IMR-90 (cell line): ENCODE measurements around the gene CC2D1A.

Source experiments
- ELK1 ChIP-seq: fragments of 150-350 bp; IDR thresholded peaks from 2 replicates; pipeline ENCODE4 v1.6.1; 2016; ENCODE audit warnings: low read depth, mild to moderate bottlenecking, low read length, moderate library complexity, borderline replicate concordance
- POLR2A ChIP-seq: IDR thresholded peaks from 2 replicates; pipeline ENCODE4 v1.6.1; 2012; ENCODE audit warnings: mild to moderate bottlenecking, low read depth, low read length
- RFX5 ChIP-seq: IDR thresholded peaks from 2 replicates; pipeline ENCODE4 v1.8.0; 2012; ENCODE audit warnings: low read depth, mild to moderate bottlenecking, low read length, moderate library complexity
- SMC3 ChIP-seq: fragments of 150-350 bp; IDR thresholded peaks from 2 replicates; pipeline ENCODE4 v1.6.1; 2016; ENCODE audit warnings: low read depth, mild to moderate bottlenecking, antibody characterized with exemption, low read length, moderate library complexity
- USF2 ChIP-seq: fragments of 150-350 bp; IDR thresholded peaks from 2 replicates; pipeline ENCODE4 v1.6.1; 2017; ENCODE audit warnings: mild to moderate bottlenecking, antibody characterized with exemption, low read length, low read depth
- TF ChIP-seq, protein P1 (sequence below): conservative IDR thresholded peaks from 2 replicates; pipeline ENCODE4 v1.5.1; 2012; ENCODE audit warnings: mild to moderate bottlenecking, low read depth, low read length, improper control_type of control experiment

GRCh38 chr19:13861392-13861713 is 44.6 kb upstream of the CC2D1A start:
- TF ChIP-seq SMC3 (no peak), RFX5 (no peak), POLR2A (no peak), USF2 (no peak), ELK1 (no peak)
- TF ChIP-seq, protein P1, sequence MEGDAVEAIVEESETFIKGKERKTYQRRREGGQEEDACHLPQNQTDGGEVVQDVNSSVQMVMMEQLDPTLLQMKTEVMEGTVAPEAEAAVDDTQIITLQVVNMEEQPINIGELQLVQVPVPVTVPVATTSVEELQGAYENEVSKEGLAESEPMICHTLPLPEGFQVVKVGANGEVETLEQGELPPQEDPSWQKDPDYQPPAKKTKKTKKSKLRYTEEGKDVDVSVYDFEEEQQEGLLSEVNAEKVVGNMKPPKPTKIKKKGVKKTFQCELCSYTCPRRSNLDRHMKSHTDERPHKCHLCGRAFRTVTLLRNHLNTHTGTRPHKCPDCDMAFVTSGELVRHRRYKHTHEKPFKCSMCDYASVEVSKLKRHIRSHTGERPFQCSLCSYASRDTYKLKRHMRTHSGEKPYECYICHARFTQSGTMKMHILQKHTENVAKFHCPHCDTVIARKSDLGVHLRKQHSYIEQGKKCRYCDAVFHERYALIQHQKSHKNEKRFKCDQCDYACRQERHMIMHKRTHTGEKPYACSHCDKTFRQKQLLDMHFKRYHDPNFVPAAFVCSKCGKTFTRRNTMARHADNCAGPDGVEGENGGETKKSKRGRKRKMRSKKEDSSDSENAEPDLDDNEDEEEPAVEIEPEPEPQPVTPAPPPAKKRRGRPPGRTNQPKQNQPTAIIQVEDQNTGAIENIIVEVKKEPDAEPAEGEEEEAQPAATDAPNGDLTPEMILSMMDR: no peak
